ENCODE data around the gene PIF1.

DNA sequence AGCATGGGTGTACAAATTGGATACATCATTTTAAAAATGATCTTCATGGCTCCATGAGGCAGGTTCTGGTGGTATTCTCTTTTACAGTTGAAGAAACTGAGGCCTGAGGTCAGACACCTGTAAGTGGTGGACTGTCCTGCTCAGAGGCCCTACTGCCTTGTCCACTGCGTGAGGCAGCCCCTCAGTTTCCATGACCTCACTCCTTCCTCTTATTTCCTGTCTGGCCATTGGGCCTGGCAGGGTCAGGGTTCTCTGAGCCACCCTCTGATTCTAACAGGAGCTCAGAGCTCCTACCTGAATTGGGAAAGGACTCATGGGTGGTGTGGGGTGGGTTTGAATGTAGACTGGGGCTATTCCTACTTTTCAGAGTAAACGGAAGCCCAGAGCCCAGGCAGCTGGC, 33.8 kb upstream of the PIF1 start:
- TF ChIP-seq RAD21 (IDR thresholded peaks at IDR 0.05; ENCODE audit: low read length) (no peak), POLR2A (IDR thresholded peaks at IDR 0.05; ENCODE audit: low read depth, low read length) (no peak), RFX5 (IDR thresholded peaks at IDR 0.05; ENCODE audit: low read depth, low read length) (no peak), BHLHE40 (IDR thresholded peaks at IDR 0.05; ENCODE audit: low read depth, low read length) (no peak), RCOR1 (IDR thresholded peaks at IDR 0.05; ENCODE audit: insufficient replicate concordance, low read length) (no peak), MAZ (IDR thresholded peaks at IDR 0.05; ENCODE audit: borderline replicate concordance, low read depth, low read length) (no peak), MAFK (IDR thresholded peaks at IDR 0.05; ENCODE audit: low read depth, low read length) (no peak), CHD1 (IDR thresholded peaks at IDR 0.05; ENCODE audit: low read depth, low read length) (no peak), MXI1 (IDR thresholded peaks at IDR 0.05; ENCODE audit: borderline replicate concordance, low read depth, low read length) (no peak), FOS (IDR thresholded peaks at IDR 0.05; ENCODE audit: low read depth, low read length) (no peak), CEBPB (IDR thresholded peaks at IDR 0.05; ENCODE audit: low read depth, low read length) (no peak)
- TF ChIP-seq, protein P1, sequence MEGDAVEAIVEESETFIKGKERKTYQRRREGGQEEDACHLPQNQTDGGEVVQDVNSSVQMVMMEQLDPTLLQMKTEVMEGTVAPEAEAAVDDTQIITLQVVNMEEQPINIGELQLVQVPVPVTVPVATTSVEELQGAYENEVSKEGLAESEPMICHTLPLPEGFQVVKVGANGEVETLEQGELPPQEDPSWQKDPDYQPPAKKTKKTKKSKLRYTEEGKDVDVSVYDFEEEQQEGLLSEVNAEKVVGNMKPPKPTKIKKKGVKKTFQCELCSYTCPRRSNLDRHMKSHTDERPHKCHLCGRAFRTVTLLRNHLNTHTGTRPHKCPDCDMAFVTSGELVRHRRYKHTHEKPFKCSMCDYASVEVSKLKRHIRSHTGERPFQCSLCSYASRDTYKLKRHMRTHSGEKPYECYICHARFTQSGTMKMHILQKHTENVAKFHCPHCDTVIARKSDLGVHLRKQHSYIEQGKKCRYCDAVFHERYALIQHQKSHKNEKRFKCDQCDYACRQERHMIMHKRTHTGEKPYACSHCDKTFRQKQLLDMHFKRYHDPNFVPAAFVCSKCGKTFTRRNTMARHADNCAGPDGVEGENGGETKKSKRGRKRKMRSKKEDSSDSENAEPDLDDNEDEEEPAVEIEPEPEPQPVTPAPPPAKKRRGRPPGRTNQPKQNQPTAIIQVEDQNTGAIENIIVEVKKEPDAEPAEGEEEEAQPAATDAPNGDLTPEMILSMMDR (conservative IDR thresholded peaks at IDR 0.05; ENCODE audit: low read depth, low read length) = no peak
- TF ChIP-seq, protein P2, sequence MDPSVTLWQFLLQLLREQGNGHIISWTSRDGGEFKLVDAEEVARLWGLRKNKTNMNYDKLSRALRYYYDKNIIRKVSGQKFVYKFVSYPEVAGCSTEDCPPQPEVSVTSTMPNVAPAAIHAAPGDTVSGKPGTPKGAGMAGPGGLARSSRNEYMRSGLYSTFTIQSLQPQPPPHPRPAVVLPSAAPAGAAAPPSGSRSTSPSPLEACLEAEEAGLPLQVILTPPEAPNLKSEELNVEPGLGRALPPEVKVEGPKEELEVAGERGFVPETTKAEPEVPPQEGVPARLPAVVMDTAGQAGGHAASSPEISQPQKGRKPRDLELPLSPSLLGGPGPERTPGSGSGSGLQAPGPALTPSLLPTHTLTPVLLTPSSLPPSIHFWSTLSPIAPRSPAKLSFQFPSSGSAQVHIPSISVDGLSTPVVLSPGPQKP (IDR thresholded peaks at IDR 0.05; ENCODE audit: borderline replicate concordance, low read depth, low read length) = no peak
- TF ChIP-seq, protein P3, sequence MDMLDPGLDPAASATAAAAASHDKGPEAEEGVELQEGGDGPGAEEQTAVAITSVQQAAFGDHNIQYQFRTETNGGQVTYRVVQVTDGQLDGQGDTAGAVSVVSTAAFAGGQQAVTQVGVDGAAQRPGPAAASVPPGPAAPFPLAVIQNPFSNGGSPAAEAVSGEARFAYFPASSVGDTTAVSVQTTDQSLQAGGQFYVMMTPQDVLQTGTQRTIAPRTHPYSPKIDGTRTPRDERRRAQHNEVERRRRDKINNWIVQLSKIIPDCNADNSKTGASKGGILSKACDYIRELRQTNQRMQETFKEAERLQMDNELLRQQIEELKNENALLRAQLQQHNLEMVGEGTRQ (IDR thresholded peaks at IDR 0.05; ENCODE audit: low read depth, low read length) = no peak

Measured in IMR-90 (cell line).